Body of pancreas (tissue), 4 donors: ENCODE results near the gene SLCO1A2. TPM values are rescaled to one million over a fixed set of nuclear protein-coding genes. Genes with fewer than 3 reads are reported as not detected.

Source experiments
- ATAC-seq: fragments of 150-250 bp; one replicate; pipeline ENCODE4 v1.9.1; 2016
- DNase-seq, 4 donors: peaks; one replicate each; pipeline ENCODE4 v3.0.0-alpha.2; 2019
- H3K27ac ChIP-seq, 4 donors: fragments of 200-600 bp; sonication (generic); 1 replicate in 3 of 4; 2 replicates in 1 of 4; pipeline versions ENCODE4 v1.5.1 to v1.6.1; 2016 to 2019; ENCODE audit warnings: mild to moderate bottlenecking in 1 of 4, mixed read lengths in 1 of 4, moderate library complexity in 1 of 4
- H3K27me3 ChIP-seq, 2 donors: fragments of 200-600 bp; sonication (generic); one replicate each; pipeline ENCODE4 v1.6.0; 2016; ENCODE audit warnings: mild to moderate bottlenecking in 1 of 2
- H3K36me3 ChIP-seq, 2 donors: fragments of 200-600 bp; sonication (generic); replicated peaks in 1 of 2; 2 replicates each; pipeline ENCODE4 v1.5.1; 2016; ENCODE audit warnings: low read depth in 2 of 2; ENCODE audit not compliant: insufficient read depth in 1 of 2
- H3K4me1 ChIP-seq: fragments of 200-600 bp; sonication (generic); one replicate; pipeline ENCODE4 v1.6.0; 2016
- H3K4me3 ChIP-seq, 2 donors: fragments of 200-600 bp; sonication (generic); 1 replicate in 1 of 2; 2 replicates in 1 of 2; pipeline ENCODE4 v1.5.1; 2016 to 2019
- H3K9me3 ChIP-seq, 3 donors: fragments of 200-600 bp; sonication (generic); 1 replicate in 2 of 3; 2 replicates in 1 of 3; pipeline ENCODE4 v1.5.1; 2016
- POLR2A ChIP-seq, 3 donors: fragments of 450-650 bp; IDR thresholded peaks; one replicate each; pipeline ENCODE4 v1.6.1; 2016; ENCODE audit warnings: antibody characterized with exemption in 3 of 3, mild to moderate bottlenecking in 2 of 3
- WGBS, 2 donors: methylation state at CpG; one replicate each; pipeline ENCODE4 v1.1.5; 2017; 5-methylcytosine and 5-hydroxymethylcytosine counted together
- intact Hi-C: fragments of 100-400 bp; cut with DNase I; formaldehyde crosslinking; loops from one replicate; pipeline ENCODE4 v1.15.1; 2023
- total RNA-seq, 2 donors: library from RNA; depleted of rRNA; stranded (reverse); fragments of >200 nt; gene quantifications; one replicate each; pipeline ENCODE4 v1.1.0, GENCODE V29; 2016
- TF ChIP-seq, protein P1 (sequence below), 7 experiments: fragments of 450-650 bp in 4 of 7; fragments of 200-600 bp in 3 of 7; sonication (generic) in 3 of 7; IDR thresholded peaks; one replicate each; pipeline ENCODE4 v1.5.1; 2016 to 2019; ENCODE audit warnings: antibody characterized with exemption in 7 of 7

SLCO1A2 gene
- total RNA-seq, 2 donors from 2014 or later, result not detected

GRCh38 chr12:21264232-21264631 is 70.5 kb downstream of the SLCO1A2 start:
- no peak overlapping the region for H3K27ac ChIP-seq
- DNase-seq (no peak), ATAC-seq (no peak)
- TF ChIP-seq, protein P1, sequence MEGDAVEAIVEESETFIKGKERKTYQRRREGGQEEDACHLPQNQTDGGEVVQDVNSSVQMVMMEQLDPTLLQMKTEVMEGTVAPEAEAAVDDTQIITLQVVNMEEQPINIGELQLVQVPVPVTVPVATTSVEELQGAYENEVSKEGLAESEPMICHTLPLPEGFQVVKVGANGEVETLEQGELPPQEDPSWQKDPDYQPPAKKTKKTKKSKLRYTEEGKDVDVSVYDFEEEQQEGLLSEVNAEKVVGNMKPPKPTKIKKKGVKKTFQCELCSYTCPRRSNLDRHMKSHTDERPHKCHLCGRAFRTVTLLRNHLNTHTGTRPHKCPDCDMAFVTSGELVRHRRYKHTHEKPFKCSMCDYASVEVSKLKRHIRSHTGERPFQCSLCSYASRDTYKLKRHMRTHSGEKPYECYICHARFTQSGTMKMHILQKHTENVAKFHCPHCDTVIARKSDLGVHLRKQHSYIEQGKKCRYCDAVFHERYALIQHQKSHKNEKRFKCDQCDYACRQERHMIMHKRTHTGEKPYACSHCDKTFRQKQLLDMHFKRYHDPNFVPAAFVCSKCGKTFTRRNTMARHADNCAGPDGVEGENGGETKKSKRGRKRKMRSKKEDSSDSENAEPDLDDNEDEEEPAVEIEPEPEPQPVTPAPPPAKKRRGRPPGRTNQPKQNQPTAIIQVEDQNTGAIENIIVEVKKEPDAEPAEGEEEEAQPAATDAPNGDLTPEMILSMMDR (IDR thresholded peaks at IDR 0.05), result no peak
- TF ChIP-seq POLR2A (IDR thresholded peaks at IDR 0.05), result no peak
- no peaks in the 10 kb centered on the region for H3K27me3 ChIP-seq
- no peaks in the 10 kb centered on the region for H3K9me3 ChIP-seq
- H3K4me3 ChIP-seq, result no peak overlapping the region
- intact Hi-C loops, result no loop called here
- H3K4me1 ChIP-seq, result no peaks in the 10 kb centered on the region
- H3K36me3 ChIP-seq, result no peaks in the 10 kb centered on the region

DNA sequence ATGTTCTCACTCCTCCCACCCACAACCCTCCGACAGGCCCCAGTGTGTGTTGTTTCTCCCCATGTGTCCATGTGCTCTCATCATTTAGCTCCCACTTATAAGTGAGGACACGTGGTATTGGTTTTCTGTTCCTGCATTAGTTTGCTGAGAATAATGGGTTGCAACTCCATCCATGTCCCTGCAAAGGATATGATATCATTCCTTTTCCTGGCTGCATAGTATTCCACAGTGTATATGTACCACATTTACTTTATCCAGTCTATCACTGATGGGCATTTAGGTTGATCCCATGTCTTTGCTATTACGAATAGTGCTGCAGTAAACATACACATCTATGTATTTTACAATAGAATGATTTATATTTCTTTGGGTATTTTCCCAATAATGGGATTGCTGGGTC is 77.5 kb downstream of the SLCO1A2 start:
- TF ChIP-seq, protein P1 (IDR thresholded peaks at IDR 0.05), result no peak
- no peak for TF ChIP-seq POLR2A (IDR thresholded peaks at IDR 0.05)
- Histone ChIP-seq H3K9me3 (no peaks in the 10 kb centered on the region), H3K4me1 (no peaks in the 10 kb centered on the region), H3K4me3 (no peak overlapping the region), H3K27ac (no peak overlapping the region), H3K27me3 (no peaks in the 10 kb centered on the region), H3K36me3 (no peaks in the 10 kb centered on the region)
- DNase-seq, result no peak
- ATAC-seq, result no peak
- intact Hi-C loops, result no loop called here
- WGBS, 2 donors, result 53 to 58% methylated on average over 3 of the region's 3 CpGs

DNA sequence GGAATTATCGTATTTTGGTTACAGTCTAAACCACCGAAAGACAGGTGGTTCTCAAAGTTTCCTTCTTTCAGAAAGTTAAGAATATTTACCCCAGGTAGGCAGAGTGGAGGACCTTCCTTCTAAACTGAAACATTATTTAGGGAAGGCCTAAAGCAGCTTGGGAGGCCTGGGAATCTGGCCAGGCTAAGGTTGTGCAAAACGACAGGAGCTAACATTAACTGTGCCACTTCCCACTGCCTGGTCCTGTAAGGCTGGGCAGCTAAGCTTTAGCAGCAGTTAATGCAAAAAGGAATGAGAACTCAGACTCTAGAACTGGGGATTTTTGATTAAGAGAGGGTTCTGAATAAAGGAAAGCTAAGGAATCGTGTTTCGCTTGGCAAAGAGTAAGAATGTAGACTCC is 82.6 kb downstream of the SLCO1A2 start:
- Histone ChIP-seq H3K27ac (no peak overlapping the region), H3K9me3 (no peaks in the 10 kb centered on the region), H3K36me3 (no peaks in the 10 kb centered on the region), H3K27me3 (no peaks in the 10 kb centered on the region), H3K4me1 (no peaks in the 10 kb centered on the region), H3K4me3 (no peak overlapping the region)
- ATAC-seq (no peak), DNase-seq (no peak)
- intact Hi-C loops, result no loop called here
- TF ChIP-seq, protein P1 (IDR thresholded peaks at IDR 0.05), result no peak
- no peak for TF ChIP-seq POLR2A (IDR thresholded peaks at IDR 0.05)
- WGBS, 2 donors, result 71 to 78% methylated on average over 5 of the region's 5 CpGs

- DNase-seq (no peak), ATAC-seq (peak; percentile 18)
- WGBS, 2 donors, result 48 to 58% methylated on average over 1 of the region's 1 CpG
- Histone ChIP-seq H3K4me3 (no peak overlapping the region), H3K27ac (no peak overlapping the region), H3K27me3 (no peaks in the 10 kb centered on the region), H3K4me1 (no peaks in the 10 kb centered on the region), H3K9me3 (no peaks in the 10 kb centered on the region), H3K36me3 (no peaks in the 10 kb centered on the region)
- intact Hi-C loops, result no loop called here
- no peak for TF ChIP-seq POLR2A (IDR thresholded peaks at IDR 0.05)
- TF ChIP-seq, protein P1 (IDR thresholded peaks at IDR 0.05), result peak in 1 of 7 experiments; percentile 9
Measured at GRCh38 chr12:21248679-21249078, 86.0 kb downstream of the SLCO1A2 start.

DNA sequence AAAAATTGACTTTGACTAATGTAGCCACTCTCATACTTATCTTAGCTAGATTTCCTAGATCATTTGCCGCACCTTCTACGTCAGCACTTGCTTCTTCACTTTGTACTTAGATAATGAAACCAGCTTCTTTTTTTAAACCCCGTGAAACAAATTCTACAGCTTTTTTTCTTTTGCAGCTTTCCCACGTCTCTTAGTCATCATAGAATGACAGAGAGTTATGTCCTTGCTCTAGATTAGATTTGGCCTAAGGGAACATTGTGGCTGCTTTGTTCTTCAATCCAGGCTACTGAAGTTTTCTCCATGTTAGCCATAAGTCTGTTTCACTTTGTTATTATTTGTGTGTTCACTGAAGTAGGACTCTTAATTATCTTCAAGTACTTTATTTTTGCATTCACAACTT is 94.9 kb downstream of the SLCO1A2 start:
- H3K27ac ChIP-seq, result no peak overlapping the region
- no peak overlapping the region for H3K4me3 ChIP-seq
- no peaks in the 10 kb centered on the region for H3K27me3 ChIP-seq
- intact Hi-C loops, result no loop called here
- no peaks in the 10 kb centered on the region for H3K36me3 ChIP-seq
- no peaks in the 10 kb centered on the region for H3K4me1 ChIP-seq
- no peak for ATAC-seq
- WGBS, 2 donors, result 54 to 69% methylated on average over 4 of the region's 4 CpGs
- TF ChIP-seq POLR2A (IDR thresholded peaks at IDR 0.05), result no peak
- TF ChIP-seq, protein P1 (IDR thresholded peaks at IDR 0.05), result no peak
- no peaks in the 10 kb centered on the region for H3K9me3 ChIP-seq
- DNase-seq, result no peak
